Gastroesophageal sphincter (tissue), 3 donors: ENCODE data around the gene CD226.

Experiments
- POLR2A ChIP-seq, 2 donors: fragments of 450-650 bp; IDR thresholded peaks; one replicate each; pipeline ENCODE4 v1.6.1; 2017; ENCODE audit warnings: antibody characterized with exemption in 2 of 2, mild to moderate bottlenecking in 2 of 2, moderate library complexity in 1 of 2
- POLR2AphosphoS5 ChIP-seq: sonication (generic); formaldehyde crosslinking; IDR thresholded peaks from one replicate; pipeline ENCODE4 v1.6.1; 2017; ENCODE audit warnings: antibody characterized with exemption
- TF ChIP-seq, protein P1 (sequence below), 4 experiments: fragments of 200-600 bp in 2 of 4; fragments of 450-650 bp in 2 of 4; sonication (generic) in 1 of 4; IDR thresholded peaks; one replicate each; pipeline ENCODE4 v1.5.1; 2017 to 2019; ENCODE audit warnings: antibody characterized with exemption in 4 of 4, mild to moderate bottlenecking in 2 of 4, moderate library complexity in 2 of 4

DNA sequence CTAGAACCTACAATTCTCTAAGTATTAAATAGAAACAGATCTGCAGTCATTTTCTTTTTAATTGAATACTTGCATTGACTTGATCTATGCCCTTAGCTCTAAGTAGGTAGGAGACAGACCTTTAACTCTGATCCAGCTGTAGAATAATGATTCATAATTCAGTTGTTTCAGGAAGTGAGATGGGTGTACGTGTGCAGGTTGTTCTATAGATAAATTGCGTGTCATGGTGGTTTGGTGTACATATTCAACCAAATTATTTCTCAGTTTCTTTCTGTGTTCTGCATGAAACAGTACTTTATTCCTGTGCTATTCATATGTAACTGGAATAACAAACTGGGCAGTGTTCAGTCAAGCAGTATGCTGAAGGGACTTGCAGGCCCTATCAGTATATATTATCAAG is 34.3 kb upstream of the CD226 start:
- TF ChIP-seq, protein P1, sequence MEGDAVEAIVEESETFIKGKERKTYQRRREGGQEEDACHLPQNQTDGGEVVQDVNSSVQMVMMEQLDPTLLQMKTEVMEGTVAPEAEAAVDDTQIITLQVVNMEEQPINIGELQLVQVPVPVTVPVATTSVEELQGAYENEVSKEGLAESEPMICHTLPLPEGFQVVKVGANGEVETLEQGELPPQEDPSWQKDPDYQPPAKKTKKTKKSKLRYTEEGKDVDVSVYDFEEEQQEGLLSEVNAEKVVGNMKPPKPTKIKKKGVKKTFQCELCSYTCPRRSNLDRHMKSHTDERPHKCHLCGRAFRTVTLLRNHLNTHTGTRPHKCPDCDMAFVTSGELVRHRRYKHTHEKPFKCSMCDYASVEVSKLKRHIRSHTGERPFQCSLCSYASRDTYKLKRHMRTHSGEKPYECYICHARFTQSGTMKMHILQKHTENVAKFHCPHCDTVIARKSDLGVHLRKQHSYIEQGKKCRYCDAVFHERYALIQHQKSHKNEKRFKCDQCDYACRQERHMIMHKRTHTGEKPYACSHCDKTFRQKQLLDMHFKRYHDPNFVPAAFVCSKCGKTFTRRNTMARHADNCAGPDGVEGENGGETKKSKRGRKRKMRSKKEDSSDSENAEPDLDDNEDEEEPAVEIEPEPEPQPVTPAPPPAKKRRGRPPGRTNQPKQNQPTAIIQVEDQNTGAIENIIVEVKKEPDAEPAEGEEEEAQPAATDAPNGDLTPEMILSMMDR (IDR thresholded peaks at IDR 0.05), result no peak
- TF ChIP-seq POLR2AphosphoS5 (no peak), POLR2A (IDR thresholded peaks at IDR 0.05) (no peak)
